H1 (cell line): Measurements from ENCODE around the gene DERL2.

Source experiments
- CEBPB ChIP-seq: IDR thresholded peaks from 2 replicates; pipeline ENCODE4 v1.6.1; 2012; ENCODE audit warnings: low read depth, low read length
- CHD2 ChIP-seq: IDR thresholded peaks from 2 replicates; pipeline ENCODE4 v1.6.1; 2012; ENCODE audit warnings: low read length, improper control_type of control experiment
- CTCF ChIP-seq, 3 experiments: IDR thresholded peaks; 1 replicate in 2 of 3; 2 replicates in 1 of 3; pipeline versions ENCODE4 v1.5.1 to v1.6.1; 2011; ENCODE audit warnings: low read length in 3 of 3, mild to moderate bottlenecking in 3 of 3, inconsistent platforms in 2 of 3, low read depth in 1 of 3, moderate library complexity in 1 of 3; ENCODE audit not compliant: insufficient read depth in 1 of 3; ENCODE audit errors: control extremely low read depth in 1 of 3
- EP300 ChIP-seq, 2 experiments: IDR thresholded peaks; 1 replicate in 1 of 2; 2 replicates in 1 of 2; pipeline ENCODE4 v1.6.1; 2011 to 2012; ENCODE audit warnings: low read depth in 2 of 2, low read length in 2 of 2, mild to moderate bottlenecking in 2 of 2, borderline replicate concordance in 1 of 2, inconsistent platforms in 1 of 2, moderate library complexity in 1 of 2
- GABPA ChIP-seq: IDR thresholded peaks from 2 replicates; pipeline ENCODE4 v1.6.1; 2011; ENCODE audit warnings: mild to moderate bottlenecking, low read length, moderate library complexity, borderline replicate concordance; ENCODE audit not compliant: insufficient read depth
- MAFK ChIP-seq: IDR thresholded peaks from 2 replicates; pipeline ENCODE4 v1.6.1; 2012; ENCODE audit warnings: low read depth, mild to moderate bottlenecking, improper control_type of control experiment, low read length
- MAX ChIP-seq: IDR thresholded peaks from 2 replicates; pipeline ENCODE4 v1.6.1; 2012; ENCODE audit warnings: inconsistent platforms
- POLR2A ChIP-seq, 2 experiments: IDR thresholded peaks; 1 replicate in 1 of 2; 2 replicates in 1 of 2; pipeline ENCODE4 v1.6.1; 2011; ENCODE audit warnings: low read depth in 2 of 2, low read length in 2 of 2, mild to moderate bottlenecking in 2 of 2; ENCODE audit errors: control extremely low read depth in 1 of 2
- RAD21 ChIP-seq, 2 experiments: IDR thresholded peaks in 1 of 2; conservative IDR thresholded peaks in 1 of 2; 2 replicates each; pipeline ENCODE4 v1.6.1; 2011; ENCODE audit warnings: low read depth in 2 of 2, low read length in 2 of 2, improper control_type of control experiment in 1 of 2, inconsistent platforms in 1 of 2, mild to moderate bottlenecking in 1 of 2, moderate library complexity in 1 of 2
- SIN3A ChIP-seq, 2 experiments: IDR thresholded peaks in 1 of 2; conservative IDR thresholded peaks in 1 of 2; 2 replicates each; pipeline ENCODE4 v1.6.1; 2011 to 2012; ENCODE audit warnings: low read length in 2 of 2, improper control_type of control experiment in 1 of 2, low read depth in 1 of 2, mild to moderate bottlenecking in 1 of 2
- TAF1 ChIP-seq: IDR thresholded peaks from 2 replicates; pipeline ENCODE4 v1.6.1; 2011; ENCODE audit warnings: mild to moderate bottlenecking, low read depth, low read length
- TAF7 ChIP-seq: optimal IDR thresholded peaks from 2 replicates; pipeline ENCODE3; 2011; ENCODE audit warnings: low read depth, mild to moderate bottlenecking, inconsistent platforms, low read length, moderate library complexity, borderline replicate concordance
- TF ChIP-seq, protein P1 (sequence below): IDR thresholded peaks from 2 replicates; pipeline ENCODE4 v1.6.1; 2011; ENCODE audit warnings: low read depth, mild to moderate bottlenecking, low read length; ENCODE audit not compliant: insufficient read depth

- TF ChIP-seq CEBPB: no peak
- TF ChIP-seq TAF7: no peak
- TF ChIP-seq MAFK: no peak
- no peak for TF ChIP-seq POLR2A (IDR thresholded peaks at IDR 0.05; ENCODE audit: control extremely low read depth in 1 of 2, low read depth in 2 of 2, low read length in 2 of 2)
- TF ChIP-seq, protein P1, sequence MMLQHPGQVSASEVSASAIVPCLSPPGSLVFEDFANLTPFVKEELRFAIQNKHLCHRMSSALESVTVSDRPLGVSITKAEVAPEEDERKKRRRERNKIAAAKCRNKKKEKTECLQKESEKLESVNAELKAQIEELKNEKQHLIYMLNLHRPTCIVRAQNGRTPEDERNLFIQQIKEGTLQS: no peak
- TF ChIP-seq CTCF (IDR thresholded peaks at IDR 0.05; ENCODE audit: control extremely low read depth in 1 of 3, insufficient read depth in 1 of 3, low read depth in 1 of 3, low read length in 3 of 3): no peak
- no peak for TF ChIP-seq SIN3A (conservative IDR thresholded peaks at IDR 0.05 in 1 of 2, IDR thresholded peaks at IDR 0.05 in 1 of 2; ENCODE audit: low read depth in 1 of 2, low read length in 2 of 2)
- TF ChIP-seq CHD2: no peak
- TF ChIP-seq EP300 (IDR thresholded peaks at IDR 0.05; ENCODE audit: borderline replicate concordance in 1 of 2, low read depth in 2 of 2, low read length in 2 of 2): no peak
- no peak for TF ChIP-seq MAX
- no peak for TF ChIP-seq TAF1
- no peak for TF ChIP-seq GABPA
- TF ChIP-seq RAD21 (IDR thresholded peaks at IDR 0.05 in 1 of 2, conservative IDR thresholded peaks at IDR 0.05 in 1 of 2; ENCODE audit: low read depth in 2 of 2, low read length in 2 of 2): no peak
Observed at GRCh38 chr17:5466295-5466694, 19.7 kb downstream of the DERL2 start.
